Bronchial epithelial cell (primary cell): ENCODE measurements around the gene DRC1. TPM values are rescaled to one million over a fixed set of nuclear protein-coding genes. Genes with fewer than 3 reads are reported as not detected.

Experiments used
- DNase-seq: peaks from one replicate; pipeline ENCODE4 v3.0.0-alpha.2; 2010; ENCODE audit warnings: low read depth
- FAIRE-seq: peaks from 2 replicates; lab custom pipeline; 2011; peaks lifted over from hg19 to GRCh38; lab: Jason Lieb, UNC
- H3K27me3 ChIP-seq: 2 replicates; pipeline ENCODE4 v1.5.1; 2011; ENCODE audit warnings: low read length; ENCODE audit not compliant: control insufficient read depth, insufficient read depth
- H3K36me3 ChIP-seq: 2 replicates; pipeline ENCODE4 v1.5.1; 2011; ENCODE audit warnings: low read length; ENCODE audit not compliant: control insufficient read depth, insufficient read depth
- H3K4me3 ChIP-seq: 2 replicates; pipeline ENCODE4 v1.5.1; 2011; ENCODE audit warnings: mild to moderate bottlenecking, low read depth, low read length, control low read depth
- CTCF ChIP-seq: IDR thresholded peaks from 2 replicates; pipeline ENCODE4 v1.5.1; 2011; ENCODE audit warnings: mild to moderate bottlenecking, moderate library complexity, low read length, control low read depth, inconsistent platforms; ENCODE audit not compliant: insufficient read depth, severe bottlenecking
- total RNA-seq: library from RNA; depleted of rRNA; stranded (reverse); fragments of >200 nt; gene quantifications from 2 replicates; pipeline ENCODE4 v1.2.1, GENCODE V29; 2014

The DRC1 gene
- total RNA-seq, 1 donor from 2014 or later: not detected

- no peaks in the 10 kb centered on the region for H3K36me3 ChIP-seq
These were observed 50.0 kb downstream of the DRC1 start for GRCh38 chr2:26451700-26452099.

GRCh38 chr2:26453421-26454329, 52.0 kb downstream of the DRC1 start:
- no peak for DNase-seq
- no peak overlapping the region for H3K4me3 ChIP-seq
- TF ChIP-seq CTCF: no peak
- no peaks in the 10 kb centered on the region for H3K36me3 ChIP-seq
- peak; percentile 58 for FAIRE-seq
- H3K27me3 ChIP-seq: peaks cover 3% of the 10 kb centered on the region

More at GRCh38 chr2:26451700-26452099, 50.0 kb downstream of the DRC1 start:
- H3K27me3 ChIP-seq: no peaks in the 10 kb centered on the region
- FAIRE-seq: no peak
- TF ChIP-seq CTCF: no peak
- no peak for DNase-seq
- H3K4me3 ChIP-seq: no peak overlapping the region

GRCh38 chr2:26454561-26455001, 52.9 kb downstream of the DRC1 start:
- Histone ChIP-seq H3K27me3 (peaks cover 3% of the 10 kb centered on the region), H3K4me3 (no peak overlapping the region), H3K36me3 (no peaks in the 10 kb centered on the region)
- no peak for FAIRE-seq
- TF ChIP-seq CTCF: no peak
- no peak for DNase-seq

- no peak for DNase-seq
- no peak overlapping the region for H3K4me3 ChIP-seq
- peak; percentile 52 for FAIRE-seq
- peaks cover 3% of the 10 kb centered on the region for H3K27me3 ChIP-seq
- TF ChIP-seq CTCF: no peak
- no peaks in the 10 kb centered on the region for H3K36me3 ChIP-seq
These were observed 53.4 kb downstream of the DRC1 start for GRCh38 chr2:26455037-26455669.

- TF ChIP-seq CTCF: no peak
- Histone ChIP-seq H3K36me3 (no peaks in the 10 kb centered on the region), H3K4me3 (no peak overlapping the region), H3K27me3 (peaks cover 3% of the 10 kb centered on the region)
- no peak for DNase-seq
- no peak for FAIRE-seq
These were observed 54.1 kb downstream of the DRC1 start for GRCh38 chr2:26455670-26456439.
